NCI-H69 (cell line): ENCODE data around the gene KLLN.
A peak's percentile ranks its signal among the peaks of the same experiment; 100 is the strongest.
"Not testable (repeated sequence)": the region's sequence is repeated elsewhere in the genome, so short reads cannot be mapped to it uniquely, and the experiment has no call there.

Experiments
- DNase-seq: peaks from one replicate; lab custom pipeline; 2025; lab: John Stamatoyannopoulos, UW

The KLLN gene

DNA sequence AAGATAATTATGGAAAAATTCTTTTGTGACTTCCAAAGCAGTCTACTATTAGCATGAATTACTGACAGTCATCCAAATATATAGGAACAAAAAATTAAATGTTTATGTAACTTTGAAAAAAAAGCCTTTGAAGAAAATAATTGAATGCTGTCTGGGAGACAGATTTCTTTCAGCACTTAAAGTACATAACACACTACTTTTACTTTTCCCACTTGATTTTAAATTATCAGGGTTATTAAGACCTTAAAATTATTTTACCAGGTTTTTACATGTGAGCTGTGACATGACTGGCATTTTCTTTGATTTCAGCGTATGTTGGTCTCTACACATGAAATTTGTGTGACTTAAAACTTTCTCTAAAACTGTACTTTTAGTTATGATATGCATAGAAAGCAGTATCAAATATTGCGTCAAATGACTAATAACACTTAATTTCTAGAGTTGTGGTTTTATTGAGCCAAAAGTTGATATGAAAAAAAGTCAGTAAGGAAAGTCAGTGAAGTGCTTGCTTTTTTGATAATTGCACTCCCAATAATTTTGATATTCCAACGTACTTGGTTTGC, 3.2 kb upstream of the KLLN start:
- no peak for DNase-seq

DNA sequence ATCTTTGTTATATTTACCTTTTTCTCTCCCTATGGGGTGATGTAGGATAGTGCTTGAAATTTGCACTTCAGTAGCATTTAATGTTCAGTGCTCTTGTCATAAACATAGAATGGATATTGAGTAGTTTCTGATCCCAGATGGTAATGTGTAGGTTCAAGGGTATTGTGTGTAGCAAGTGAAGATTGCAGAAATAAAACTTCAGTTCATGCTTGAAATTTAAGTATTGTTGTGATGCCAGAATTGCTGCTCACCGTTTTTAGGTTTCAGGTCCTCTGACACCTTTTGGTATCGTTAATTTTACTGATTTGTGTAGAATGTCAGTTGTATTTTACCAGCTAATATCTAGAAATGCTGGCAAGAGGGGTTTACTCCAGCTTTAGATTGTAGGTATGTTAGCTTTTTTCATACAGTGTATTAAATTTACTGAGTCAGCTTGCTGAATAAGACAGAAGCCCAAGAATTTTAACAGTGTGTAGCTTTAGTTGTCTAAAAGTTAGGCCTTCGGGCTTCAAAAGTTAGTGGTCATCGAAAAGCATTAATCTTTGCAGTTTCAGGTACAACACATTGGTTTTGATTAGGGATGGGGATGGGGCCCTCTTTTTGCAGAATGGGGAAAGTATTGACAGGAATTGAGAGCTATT, 2.0 kb upstream of the KLLN start:
- DNase-seq: peak; percentile 11

DNA sequence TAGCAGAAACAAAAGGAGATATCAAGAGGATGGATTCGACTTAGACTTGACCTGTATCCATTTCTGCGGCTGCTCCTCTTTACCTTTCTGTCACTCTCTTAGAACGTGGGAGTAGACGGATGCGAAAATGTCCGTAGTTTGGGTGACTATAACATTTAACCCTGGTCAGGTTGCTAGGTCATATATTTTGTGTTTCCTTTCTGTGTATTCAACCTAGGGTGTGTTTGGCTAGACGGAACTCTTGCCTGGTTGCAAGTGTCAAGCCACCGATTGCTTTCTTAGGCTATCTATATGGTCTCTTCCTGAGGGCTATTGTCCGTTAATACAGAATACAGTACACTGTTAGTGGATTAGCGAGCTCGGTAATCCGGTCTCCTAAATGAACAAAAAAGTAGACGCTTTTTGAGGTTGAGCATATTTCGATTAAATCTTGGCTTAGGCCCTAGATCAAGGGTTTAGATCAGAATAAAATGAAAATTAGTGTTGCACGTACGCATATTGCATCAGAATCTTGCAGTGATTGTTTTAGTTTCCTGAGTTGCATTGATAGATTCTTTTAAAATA, 1.2 kb upstream of the KLLN start:
- peak; percentile 53 for DNase-seq

DNA sequence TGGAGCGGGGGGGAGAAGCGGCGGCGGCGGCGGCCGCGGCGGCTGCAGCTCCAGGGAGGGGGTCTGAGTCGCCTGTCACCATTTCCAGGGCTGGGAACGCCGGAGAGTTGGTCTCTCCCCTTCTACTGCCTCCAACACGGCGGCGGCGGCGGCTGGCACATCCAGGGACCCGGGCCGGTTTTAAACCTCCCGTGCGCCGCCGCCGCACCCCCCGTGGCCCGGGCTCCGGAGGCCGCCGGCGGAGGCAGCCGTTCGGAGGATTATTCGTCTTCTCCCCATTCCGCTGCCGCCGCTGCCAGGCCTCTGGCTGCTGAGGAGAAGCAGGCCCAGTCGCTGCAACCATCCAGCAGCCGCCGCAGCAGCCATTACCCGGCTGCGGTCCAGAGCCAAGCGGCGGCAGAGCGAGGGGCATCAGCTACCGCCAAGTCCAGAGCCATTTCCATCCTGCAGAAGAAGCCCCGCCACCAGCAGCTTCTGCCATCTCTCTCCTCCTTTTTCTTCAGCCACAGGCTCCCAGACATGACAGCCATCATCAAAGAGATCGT, 690 bp upstream of the KLLN start:
- peak; percentile 52 for DNase-seq

DNA sequence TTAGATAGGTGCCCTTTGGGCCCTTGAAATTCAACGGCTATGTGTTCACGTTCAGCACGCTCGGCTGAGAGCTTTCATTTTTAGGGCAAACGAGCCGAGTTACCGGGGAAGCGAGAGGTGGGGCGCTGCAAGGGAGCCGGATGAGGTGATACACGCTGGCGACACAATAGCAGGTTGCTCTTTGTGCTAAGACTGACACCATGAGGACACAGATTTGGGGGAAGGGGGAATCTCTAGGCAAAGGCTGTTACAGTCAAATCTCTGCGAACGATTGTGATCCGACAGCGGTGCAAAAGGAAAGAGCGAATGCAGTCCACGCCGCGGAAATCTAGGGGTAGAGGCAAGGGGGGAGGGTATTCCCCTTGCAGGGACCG, 667 bp downstream of the KLLN start:
- peak; percentile 78 for DNase-seq

DNA sequence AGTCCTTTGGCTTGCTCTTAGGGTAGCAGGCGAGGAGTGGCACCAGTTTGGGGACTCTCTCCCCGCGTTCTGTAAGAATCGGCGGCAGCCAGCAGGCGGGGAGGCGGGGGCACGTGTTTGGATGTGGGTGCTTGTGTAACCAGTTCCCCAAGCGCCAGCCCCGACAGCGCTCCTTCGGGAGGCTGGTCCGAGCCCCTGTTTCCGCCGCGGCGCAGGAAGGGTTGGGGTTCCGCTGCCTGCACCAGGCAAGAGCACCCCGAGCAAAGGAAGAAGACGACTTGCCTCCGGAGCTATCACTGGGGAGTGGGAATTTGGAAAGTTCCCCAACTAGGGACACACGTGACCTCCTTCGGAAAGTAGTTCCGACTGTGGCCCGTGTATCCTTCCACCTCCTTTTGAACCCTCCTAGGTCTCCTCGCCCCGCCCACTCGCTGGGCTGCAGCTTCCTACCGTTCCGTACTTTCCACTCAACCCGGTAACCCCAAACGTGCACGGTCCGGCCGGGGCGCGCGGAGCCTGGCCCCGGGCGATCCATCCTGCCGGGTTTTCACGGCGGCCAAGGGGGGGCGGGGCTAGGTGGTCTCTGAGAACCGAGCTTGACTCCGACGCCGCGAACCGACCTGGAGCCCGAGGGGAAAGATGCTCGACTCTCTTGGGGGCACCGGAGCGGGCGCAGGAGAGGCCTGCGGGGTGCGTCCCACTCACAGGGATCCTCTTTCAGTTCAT, 1.2 kb downstream of the KLLN start:
- DNase-seq: peak; percentile 79

DNA sequence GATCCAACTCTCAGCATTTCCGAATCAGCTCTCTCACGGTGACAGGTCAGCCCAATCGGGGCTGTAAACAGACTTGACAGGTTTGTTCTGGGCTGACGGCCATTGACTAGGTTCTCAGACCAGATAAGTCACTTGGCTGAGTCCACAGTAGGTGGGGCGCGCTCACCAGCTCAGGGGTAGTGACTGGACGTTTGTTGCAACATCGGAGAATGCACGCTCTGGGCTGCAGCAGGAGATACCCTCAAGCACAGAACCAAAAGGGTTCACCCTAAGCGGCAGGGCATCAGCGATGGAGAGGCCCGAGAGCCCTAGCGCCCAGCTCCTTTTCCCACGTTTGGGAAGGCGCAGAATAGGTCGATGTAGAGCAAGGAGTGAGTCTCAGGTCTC, 1.8 kb downstream of the KLLN start:
- DNase-seq: no peak

DNA sequence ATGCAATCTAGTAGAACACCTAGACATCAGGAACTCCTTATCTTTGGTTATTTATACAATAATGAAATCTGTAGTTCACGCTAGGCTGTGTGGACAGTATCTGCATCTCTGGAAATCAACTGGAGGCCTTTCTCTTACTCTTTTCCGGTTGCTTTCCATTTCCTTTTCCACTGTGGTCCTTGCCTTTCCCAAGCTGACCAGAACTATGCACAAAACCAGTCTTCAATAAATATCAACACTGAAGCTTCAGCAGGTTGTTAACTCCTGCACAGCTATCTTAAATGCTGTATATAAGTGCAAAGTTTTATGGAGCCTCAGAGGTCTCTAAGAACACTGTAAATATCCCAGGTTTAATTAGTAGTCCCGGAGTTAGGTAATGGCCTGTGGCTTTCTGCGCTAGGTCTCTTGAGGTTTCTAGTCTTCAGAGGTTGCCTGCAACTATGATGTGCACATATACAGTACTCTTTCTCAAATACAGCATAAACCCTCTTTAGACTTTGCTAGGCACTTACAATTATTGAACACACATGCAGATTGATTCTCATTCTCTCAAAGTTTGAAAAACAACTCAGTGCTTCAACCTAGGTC, 2.4 kb downstream of the KLLN start:
- no peak for DNase-seq

DNA sequence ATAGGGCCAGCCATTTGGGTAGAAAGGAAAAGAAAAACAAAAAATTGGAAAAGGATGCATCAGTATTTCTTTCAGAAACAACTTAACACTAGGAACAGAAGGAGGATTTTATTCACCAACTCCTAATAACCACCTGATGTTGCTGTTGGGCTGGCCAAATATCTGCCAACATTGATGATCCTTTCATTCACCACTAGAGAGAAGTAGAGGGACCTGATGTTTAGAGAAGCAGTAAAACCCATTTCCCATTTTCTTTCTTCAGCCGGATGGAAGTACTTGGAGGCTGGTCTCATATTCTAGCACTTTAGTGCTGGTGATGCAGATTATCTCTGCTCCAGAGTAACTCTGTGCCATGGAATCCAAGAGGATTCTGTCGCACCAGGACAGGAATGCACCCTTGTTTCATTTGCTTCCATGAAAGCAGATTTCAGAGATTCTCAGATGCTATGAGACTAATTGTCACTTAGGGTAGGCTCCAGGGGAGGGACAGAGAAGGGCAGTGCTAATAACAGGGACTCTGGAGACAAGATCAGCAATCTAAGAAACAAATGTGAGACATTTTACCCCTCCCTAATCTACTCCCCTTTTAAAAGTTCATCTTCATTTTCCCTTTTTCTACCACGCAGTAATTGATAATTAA, 3.1 kb downstream of the KLLN start:
- DNase-seq: peak; percentile 72

DNA sequence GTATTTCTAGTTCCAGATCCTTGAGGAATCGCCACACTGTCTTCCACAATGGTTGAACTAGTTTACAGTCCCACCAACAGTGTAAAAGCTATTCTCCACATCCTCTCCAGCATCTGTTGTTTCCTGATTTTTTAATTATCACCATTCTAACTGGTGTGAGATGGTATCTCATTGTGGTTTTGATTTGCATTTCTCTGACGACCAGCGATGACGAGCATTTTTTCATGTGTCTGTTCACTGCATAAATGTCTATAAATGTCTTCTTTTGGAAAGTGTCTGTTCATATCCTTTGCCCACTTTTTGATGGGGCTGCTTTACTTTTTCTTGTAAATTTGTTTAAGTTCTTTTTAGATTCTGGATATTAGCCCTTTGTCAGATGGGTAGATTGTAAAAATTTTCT, 7.7 kb downstream of the KLLN start:
- DNase-seq: not testable (repeated sequence)

DNA sequence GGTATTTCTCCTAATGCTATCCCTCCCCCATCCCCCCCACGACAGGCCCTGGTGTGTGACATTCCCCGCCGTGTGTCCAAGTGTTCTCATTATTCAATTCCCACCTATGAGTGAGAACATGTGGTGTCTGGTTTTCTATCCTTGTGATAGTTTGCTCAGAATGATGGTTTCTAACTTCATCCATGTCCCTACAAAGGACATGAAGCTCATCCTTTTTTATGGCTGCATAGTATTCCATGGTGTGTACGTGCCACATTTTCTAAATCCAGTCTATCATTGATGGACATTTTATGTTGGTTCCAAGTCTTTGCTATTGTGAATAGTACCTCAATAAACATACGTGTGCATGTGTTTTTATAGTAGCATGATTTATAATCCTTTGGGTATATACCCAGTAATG, 8.1 kb downstream of the KLLN start:
- DNase-seq: not testable (repeated sequence)

DNA sequence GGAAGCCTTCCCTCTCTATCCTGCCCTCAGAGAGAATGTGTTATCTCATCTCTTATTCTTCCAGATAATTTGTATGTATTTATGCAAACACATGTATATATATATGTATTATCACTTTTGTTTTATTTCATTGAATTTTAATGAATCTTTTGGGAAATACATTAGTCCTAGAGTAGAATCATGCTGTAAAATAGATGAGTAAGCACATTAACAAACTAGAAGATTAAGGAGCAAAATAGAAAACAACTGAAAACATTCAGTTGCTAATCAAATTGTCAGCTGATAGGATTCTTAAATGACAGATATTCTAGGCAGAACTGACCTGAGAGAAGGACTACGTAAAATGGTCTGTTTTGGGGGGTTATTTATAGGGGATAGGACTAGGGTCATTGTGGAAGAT, 11.2 kb downstream of the KLLN start:
- no peak for DNase-seq

DNA sequence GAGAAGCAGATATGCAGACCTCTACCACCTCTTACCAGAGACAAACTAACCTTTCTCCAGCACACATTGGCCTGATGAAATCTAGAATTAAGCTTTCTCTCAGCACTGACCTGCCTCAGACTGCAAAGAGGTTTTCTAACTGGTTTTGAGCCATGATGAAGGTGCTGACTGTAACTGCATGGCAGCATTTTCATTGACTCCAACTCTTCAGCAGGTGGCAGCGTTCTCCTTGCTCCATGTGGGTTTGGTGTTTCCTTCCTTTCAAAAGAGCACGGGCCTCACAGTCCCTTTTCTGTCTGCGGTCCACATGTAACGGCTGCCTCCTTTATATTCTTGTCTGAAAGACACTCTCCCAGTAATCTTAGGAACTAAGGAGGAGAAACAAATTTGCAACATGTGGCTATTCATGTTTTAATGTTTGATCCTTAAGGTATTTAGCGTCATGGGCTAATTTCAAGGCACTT, 12.6 kb downstream of the KLLN start:
- peak; percentile 82 for DNase-seq

DNA sequence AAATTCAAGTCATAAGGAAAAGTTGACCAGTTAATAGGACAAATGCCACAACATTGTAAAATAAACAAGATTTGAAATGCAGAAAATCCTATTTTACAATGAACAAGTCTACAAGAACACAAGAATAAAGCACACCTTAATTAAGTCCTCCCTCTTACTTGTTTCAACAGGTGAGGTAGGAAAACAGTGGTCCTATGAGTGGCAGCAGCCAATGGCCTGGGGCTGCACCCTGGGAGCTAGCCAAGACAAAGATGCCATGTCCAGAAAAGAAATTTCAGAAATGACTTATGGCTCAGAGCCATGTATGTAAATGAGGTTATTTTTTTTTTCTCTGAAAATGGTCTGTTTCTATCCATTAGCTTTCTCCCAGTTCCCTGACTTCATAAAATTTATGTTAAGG, 14.3 kb downstream of the KLLN start:
- peak; percentile 72 for DNase-seq

DNA sequence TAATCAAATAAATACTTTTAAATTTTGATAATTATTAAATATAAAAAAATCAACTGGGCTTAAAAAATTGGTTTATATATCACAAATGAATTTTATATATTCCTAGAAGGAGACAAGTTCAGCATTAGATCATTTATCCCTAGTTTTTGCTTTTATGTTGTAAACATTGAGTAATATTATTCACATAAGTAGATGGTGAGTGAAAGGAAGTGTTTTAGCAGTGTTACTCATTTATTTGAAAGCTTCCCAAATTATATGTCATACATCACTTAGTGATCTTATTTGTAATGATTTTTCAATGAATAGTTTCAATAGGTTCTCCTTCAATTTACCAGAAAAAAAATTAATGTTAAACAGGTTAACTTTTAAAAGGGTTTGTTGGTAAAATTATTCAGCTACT, 15.8 kb downstream of the KLLN start:
- DNase-seq: no peak

DNA sequence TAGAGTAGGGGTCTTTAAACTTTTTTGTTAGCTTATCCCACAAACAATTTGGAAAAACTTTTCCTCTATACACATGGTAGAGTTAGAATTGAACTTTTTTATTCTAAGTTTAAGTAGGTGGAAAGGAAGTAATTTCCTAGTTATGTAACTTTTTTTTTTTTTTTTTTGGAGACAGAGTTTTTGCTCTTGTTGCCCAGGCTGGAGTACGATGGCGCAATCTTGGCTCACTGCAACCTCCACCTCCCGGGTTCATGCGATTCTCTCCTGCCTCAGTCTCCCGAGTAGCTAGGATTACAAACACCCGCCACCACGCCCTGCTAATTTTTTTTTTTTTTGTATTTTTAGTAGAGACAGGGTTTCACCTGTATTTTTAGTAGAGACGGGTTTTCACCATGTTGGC, 16.6 kb downstream of the KLLN start:
- not testable (repeated sequence) for DNase-seq

DNA sequence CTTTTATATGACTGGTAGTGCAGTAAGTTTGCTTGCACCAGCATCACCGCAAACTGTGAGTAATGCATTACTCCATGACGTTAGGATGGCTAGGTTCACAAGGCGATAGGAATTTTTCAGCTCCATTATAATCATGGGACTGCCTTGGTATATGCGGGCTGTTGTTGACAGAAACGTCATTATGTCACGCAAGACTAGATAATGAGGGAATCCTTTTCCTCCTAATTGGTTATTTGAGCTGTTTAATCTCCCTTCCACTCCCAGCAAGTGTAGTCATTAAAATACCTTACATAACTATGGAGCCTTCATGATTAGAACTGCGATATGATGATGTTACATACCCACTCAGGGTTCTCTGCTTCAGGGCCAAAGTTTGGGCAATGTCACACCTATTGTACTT, 17.3 kb downstream of the KLLN start:
- DNase-seq: peak; percentile 45

DNA sequence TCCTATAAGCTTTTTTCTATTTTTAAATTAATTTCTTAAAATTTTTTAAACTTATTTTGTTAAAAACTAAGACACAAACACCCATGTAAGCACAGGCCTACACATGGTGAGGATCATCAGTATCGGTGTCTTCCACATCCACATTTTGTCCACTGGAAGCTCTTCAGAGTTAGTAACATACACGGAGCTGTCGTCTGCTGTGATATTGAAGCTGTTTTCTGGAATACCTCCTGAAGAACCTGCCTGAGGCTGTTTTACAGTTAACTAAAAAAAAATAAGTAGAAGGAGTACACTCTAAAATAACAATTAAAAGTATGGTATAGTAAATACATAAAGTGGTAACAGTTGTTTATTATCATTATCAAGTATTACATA, 17.7 kb downstream of the KLLN start:
- DNase-seq: no peak

DNA sequence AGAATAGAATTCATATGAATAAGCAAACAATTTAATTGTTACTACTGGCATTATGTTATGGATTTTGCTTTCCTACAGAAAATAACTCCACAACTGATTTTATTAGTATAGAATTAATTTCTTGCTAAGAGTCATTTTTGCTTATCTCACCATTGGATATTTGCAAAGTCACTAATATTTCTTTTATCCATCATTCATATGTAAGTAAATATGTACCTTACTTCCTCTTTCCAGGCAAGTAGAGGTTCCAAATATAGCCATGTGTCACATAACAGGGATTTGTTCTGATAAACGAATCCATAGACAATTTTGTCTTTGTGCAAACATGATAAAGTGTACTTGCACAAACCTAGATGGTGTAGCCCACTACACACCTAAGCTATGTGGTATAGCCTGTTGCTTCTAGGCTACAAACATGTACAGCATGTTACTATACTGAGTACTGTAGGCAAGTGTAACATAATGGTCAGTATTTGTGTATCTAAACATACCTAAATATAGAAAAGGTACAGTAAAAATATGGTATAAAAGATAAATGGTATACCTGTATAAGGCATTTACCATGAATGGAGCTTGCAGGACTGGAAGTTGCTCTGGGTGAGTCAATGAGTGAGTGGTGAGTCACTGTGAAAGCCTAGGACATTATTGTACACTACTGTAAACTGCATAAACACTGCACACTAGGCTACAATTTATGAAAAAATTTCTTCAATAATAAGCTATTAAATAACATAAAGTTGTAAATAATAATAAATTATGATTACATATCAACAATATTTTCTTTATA, 18.3 kb downstream of the KLLN start:
- no peak for DNase-seq

DNA sequence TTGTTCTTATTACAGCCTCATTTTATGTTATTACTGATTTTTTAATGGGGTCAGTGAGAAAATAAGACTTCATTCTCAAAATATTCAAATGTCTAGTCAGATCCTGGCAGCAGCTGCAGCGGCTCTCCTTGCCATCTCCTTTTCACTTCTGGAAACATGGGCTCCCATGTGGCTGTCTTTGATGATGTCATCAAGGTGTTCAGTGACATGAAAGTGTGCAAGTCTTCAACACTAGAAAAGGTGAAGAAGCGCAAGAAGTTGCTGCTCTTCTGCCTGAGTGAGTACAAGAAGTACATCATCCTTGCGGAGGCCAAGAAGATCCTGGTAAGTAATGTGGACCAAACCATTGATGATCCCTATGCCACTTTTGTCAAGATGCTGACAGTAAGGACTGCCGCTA, 19.6 kb downstream of the KLLN start:
- no peak for DNase-seq

DNA sequence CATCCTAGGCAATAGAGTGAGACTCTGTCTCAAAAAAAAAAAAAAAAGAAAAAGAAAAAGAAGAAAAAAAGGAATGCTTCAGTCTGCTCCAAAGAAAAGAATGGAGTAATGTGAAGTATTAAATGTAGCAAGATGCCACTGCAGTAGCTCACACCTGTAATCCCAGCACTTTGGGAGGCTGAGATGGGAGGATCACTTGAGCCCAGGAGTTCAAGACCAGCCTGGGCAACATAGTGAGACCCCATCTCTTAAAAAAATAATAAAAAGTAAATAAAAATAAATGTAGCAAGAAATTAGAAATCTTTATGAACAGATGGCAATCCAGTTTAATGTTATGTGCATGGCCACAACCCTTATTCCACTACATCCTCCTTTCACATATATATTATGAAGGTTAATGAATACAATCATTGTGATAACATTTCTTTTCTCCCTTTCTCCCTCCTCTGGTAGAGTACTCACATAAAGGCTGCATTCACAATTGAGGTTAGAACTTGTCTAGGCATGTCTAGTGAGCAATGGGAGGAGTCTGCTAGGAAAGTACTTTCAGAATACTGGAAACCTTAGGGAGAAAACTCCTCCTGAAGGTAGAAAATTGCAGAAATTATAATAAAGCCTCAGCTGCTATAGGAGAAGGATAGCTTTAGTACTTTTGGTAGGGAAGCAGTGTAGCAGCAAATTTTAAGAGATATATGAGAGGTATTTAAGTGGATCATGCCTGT, 20.4 kb downstream of the KLLN start:
- DNase-seq: peak; percentile 75
